AG04450 (cell line): Measurements from ENCODE around the gene SEMA5A. TPM values are rescaled to one million over a fixed set of nuclear protein-coding genes. Genes with fewer than 3 reads are reported as not detected.

Source experiments
- CTCF ChIA-PET: fragments of 300-600, 350-600 bp; formaldehyde crosslinking; extraction: SDS; loops from one replicate; lab custom pipeline; 2022; ENCODE audit warnings: antibody characterized with exemption, inconsistent platforms; lab: Charles Lee
- POLR2A ChIA-PET: fragments of 350-600 bp; formaldehyde crosslinking; extraction: SDS; loops from one replicate; lab custom pipeline; 2021; ENCODE audit warnings: antibody characterized with exemption, inconsistent platforms; lab: Yijun Ruan, JAX
- DNase-seq: peaks from one replicate; pipeline ENCODE4 v3.0.0-alpha.2; 2011; ENCODE audit warnings: low read depth, low spot score
- H3K27ac ChIP-seq: one replicate; pipeline ENCODE4 v1.5.1; 2012; ENCODE audit warnings: low read depth, low read length, control low read depth
- H3K27me3 ChIP-seq: one replicate; pipeline ENCODE4 v1.6.0; 2012; ENCODE audit warnings: low read length; ENCODE audit not compliant: control insufficient read depth, insufficient read depth
- H3K4me3 ChIP-seq: 2 replicates; pipeline ENCODE4 v1.5.1; 2011; ENCODE audit warnings: mild to moderate bottlenecking, low read depth, low read length, control low read depth
- H3K9me3 ChIP-seq: 2 replicates; pipeline ENCODE4 v1.5.1; 2012; ENCODE audit warnings: low read length; ENCODE audit not compliant: control insufficient read depth, insufficient read depth
- polyA plus RNA-seq: library from polyadenylated mRNA; depleted of rRNA; stranded (reverse); fragments of >200 nt; gene quantifications from 2 replicates; pipeline ENCODE4 v1.2.3, GENCODE V29; 2011; rRNA removed
- small RNA-seq: library from RNA; depleted of rRNA; stranded (forward); fragments of <200 nt; gene quantifications from one replicate; pipeline ENCODE3, GENCODE V24; 2012; ENCODE audit warnings: low read depth; ENCODE audit not compliant: insufficient read length
- TF ChIP-seq, protein P1 (sequence below): IDR thresholded peaks from 2 replicates; pipeline ENCODE4 v1.5.1; 2011; ENCODE audit warnings: low read depth, low read length, control low read depth, inconsistent platforms

The SEMA5A gene
- polyA plus RNA-seq, 1 experiment: 31.8 TPM

DNA sequence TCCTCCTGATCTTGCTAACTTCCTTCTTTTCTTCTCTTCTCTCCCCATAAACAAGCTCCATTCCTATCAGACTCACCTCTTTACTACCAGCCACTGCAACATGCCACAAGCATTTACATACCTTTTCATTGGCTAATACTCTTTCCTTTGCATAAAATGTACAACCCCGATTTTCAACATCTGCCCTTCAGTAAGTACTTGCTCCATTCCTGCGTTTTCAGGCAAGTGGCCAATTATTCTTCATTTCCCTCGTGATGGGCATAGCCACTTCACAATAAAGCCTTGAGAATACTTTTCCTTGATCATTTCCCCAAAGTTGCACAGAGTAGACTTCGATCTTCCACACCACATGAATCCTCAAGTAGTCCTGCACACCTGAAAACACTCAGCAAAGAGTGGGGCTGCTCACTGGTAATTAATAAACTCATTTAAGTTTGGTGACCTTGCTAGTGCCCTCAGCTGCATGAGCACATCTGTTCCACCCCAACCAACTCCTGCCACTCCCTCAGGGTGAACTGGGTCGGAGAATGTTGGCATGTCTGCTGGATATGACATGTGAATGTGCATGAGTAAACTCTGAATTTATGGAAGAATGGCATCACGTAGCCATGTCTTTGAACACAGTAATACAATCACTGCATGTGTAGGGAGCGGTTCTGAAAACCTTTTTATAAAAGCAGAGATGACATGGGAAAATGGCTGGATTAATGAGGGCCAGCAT, 535.8 kb downstream of the SEMA5A start:
- Histone ChIP-seq H3K4me3 (no peak overlapping the region), H3K9me3 (no peaks in the 10 kb centered on the region), H3K27ac (no peak overlapping the region), H3K27me3 (no peaks in the 10 kb centered on the region)
- POLR2A ChIA-PET: no interaction called here
- no peak for DNase-seq
- TF ChIP-seq, protein P1, sequence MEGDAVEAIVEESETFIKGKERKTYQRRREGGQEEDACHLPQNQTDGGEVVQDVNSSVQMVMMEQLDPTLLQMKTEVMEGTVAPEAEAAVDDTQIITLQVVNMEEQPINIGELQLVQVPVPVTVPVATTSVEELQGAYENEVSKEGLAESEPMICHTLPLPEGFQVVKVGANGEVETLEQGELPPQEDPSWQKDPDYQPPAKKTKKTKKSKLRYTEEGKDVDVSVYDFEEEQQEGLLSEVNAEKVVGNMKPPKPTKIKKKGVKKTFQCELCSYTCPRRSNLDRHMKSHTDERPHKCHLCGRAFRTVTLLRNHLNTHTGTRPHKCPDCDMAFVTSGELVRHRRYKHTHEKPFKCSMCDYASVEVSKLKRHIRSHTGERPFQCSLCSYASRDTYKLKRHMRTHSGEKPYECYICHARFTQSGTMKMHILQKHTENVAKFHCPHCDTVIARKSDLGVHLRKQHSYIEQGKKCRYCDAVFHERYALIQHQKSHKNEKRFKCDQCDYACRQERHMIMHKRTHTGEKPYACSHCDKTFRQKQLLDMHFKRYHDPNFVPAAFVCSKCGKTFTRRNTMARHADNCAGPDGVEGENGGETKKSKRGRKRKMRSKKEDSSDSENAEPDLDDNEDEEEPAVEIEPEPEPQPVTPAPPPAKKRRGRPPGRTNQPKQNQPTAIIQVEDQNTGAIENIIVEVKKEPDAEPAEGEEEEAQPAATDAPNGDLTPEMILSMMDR: no peak
- CTCF ChIA-PET: interaction anchor here (0.5 to 0.6 kb wide), 2 partner anchors 33 to 492 kb away, joined by 3 read pairs; no protein-coding TSS in a partner anchor

DNA sequence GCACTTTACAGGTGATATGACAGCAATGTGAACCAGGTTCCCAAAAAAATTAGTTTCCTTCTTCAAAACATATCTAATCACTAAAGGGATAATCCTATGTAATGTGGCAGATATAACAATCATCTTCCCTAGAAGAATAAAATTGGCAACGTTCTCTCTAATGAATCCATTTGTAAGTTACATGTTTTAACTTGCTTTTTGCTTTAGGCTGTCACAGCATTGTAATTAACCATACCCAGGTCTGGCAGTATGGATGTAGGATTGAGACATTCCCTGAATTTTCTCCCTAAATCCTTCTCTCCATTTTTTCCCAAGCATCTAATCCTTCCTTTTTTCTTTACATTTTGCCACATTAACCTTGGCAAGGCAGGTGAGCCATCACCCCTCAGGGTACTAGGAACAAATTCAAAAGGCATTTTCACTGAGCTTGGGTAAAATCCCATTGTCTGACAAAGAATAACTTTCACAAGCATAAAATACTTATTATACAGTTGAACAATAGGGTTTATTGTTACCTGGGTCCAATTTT, 548.3 kb downstream of the SEMA5A start:
- CTCF ChIA-PET: no interaction called here
- Histone ChIP-seq H3K4me3 (no peak overlapping the region), H3K9me3 (no peaks in the 10 kb centered on the region), H3K27me3 (no peaks in the 10 kb centered on the region), H3K27ac (no peak overlapping the region)
- POLR2A ChIA-PET: no interaction called here
- no peak for DNase-seq
- TF ChIP-seq, protein P1: no peak

DNA sequence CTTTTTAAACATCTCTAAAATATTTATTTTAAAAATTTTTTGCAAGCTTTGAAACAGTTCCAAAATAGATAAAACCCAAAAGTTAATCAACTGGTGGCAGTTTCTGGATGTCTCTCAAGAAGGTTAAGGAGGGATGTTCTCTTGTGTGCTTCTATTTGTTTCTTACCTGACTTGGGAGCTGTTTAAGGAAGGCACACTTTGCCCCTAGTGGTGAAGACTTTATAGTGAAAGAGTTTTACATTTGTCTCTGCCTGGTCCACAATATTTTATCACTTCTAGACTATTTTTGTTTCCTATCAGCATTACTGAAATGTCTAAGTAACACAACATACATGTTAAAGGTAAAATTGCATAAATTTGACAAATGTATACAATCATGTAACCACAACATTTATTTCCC, 552.8 kb downstream of the SEMA5A start:
- Histone ChIP-seq H3K27ac (no peak overlapping the region), H3K9me3 (no peaks in the 10 kb centered on the region), H3K4me3 (no peak overlapping the region), H3K27me3 (no peaks in the 10 kb centered on the region)
- CTCF ChIA-PET: interaction anchor here (0.5 to 1.3 kb wide), 3 partner anchors 9 to 42 kb away, joined by 4 to 9 read pairs (median 4); no protein-coding TSS in a partner anchor
- DNase-seq: no peak
- POLR2A ChIA-PET: no interaction called here
- TF ChIP-seq, protein P1: peak; percentile 55

Small RNA genes within 50 kb of the gene (small RNA-seq; reads per million reads assigned to genes)
- gene MIR4636 (3.2 reads per million, percentile 25 among the genes with 10 or more reads in this experiment), gene SNORD123 (24.5 reads per million, percentile 81 among the genes with 10 or more reads in this experiment)

Other genes starting within 250 kb of the SEMA5A start
- 0.09 and 0.14 TPM in 2 replicates for gene TAS2R1, start 84.3 kb upstream of the SEMA5A start, polyA plus RNA-seq